ENCODE data around the gene MDM1. TPM values are rescaled to one million over a fixed set of nuclear protein-coding genes. Genes with fewer than 3 reads are reported as not detected.

MDM1 gene
- total and polyA plus RNA-seq, 2 of the 13 experiments (the other 11 are each of a cell fraction or from before 2014, with no cell fraction given): 4.6 to 15.2 TPM

DNA sequence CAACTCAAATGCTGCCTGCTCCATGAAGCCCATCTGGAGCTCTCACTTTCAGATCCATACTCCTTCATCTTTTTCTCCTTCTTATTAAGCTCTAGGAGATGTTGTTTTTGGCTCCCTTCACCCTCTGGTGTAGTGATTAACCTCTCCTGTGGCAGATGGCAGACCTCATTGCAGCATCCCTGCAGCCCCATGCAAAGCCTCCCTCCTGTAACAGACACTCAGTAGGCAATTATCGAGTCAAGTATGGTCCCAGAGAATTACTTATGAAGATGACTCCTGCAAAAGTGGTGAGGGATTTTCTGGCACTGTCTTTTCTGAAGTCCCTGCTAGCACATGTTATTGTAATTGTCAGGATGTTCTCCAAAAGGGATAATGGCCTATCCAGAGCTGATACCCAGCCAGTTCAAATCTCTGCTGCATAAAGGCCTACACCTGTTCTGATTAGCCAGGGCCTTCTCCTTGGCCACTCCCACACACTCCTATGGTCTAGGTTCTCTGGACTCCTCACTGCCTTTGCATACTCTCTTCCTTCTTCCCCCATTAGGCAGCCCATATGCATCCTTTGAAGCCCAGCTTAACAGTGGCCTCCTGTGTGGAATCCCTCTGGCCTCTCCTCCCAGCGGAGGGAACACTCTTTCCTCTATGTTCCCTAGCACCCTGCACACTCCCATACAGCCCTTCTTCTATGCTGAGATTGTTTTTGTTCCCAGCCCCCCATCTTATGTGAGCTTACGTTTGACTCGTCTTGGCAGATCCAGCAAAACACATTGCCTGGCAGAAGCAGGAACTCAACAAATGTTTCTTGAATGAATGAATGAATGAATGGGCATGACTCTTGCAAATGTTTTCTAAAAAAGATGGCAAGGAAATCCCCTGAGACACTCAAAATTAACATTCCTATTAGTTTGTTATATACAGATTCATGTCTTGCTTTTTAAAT is 43.9 kb upstream of the MDM1 start:
- H3K9ac ChIP-seq (ENCODE audit: insufficient read depth, low read depth, low read length): no peak overlapping the region
- DNase-seq (ENCODE audit: low spot score) (no peak), FAIRE-seq (no peak), ATAC-seq (no peak)
- ChIA-PET CTCF (ENCODE audit: low intra/inter-chr PET ratio, low total read pairs) (no interaction called here), POLR2A (no interaction called here)
- H3K9me3 ChIP-seq (ENCODE audit: low read length): no peaks in the 10 kb centered on the region
- no peak overlapping the region for H3K4me2 ChIP-seq (ENCODE audit: low read depth, low read length)
- no peak for TF ChIP-seq U2AF2 (IDR thresholded peaks at IDR 0.05; ENCODE audit: low read depth, low read length)
- no peak for TF ChIP-seq ZNF230 (CRISPR knock-in tag; IDR thresholded peaks at IDR 0.05)
- TF ChIP-seq SSRP1 (CRISPR knock-in tag; IDR thresholded peaks at IDR 0.05): no peak
- TF ChIP-seq ZNF232 (CRISPR knock-in tag; IDR thresholded peaks at IDR 0.05; ENCODE audit: borderline replicate concordance): no peak
- TF ChIP-seq, protein P1, sequence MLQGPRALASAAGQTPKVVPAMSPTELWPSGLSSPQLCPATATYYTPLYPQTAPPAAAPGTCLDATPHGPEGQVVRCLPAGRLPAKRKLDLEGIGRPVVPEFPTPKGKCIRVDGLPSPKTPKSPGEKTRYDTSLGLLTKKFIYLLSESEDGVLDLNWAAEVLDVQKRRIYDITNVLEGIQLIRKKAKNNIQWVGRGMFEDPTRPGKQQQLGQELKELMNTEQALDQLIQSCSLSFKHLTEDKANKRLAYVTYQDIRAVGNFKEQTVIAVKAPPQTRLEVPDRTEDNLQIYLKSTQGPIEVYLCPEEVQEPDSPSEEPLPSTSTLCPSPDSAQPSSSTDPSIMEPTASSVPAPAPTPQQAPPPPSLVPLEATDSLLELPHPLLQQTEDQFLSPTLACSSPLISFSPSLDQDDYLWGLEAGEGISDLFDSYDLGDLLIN (CRISPR knock-in tag; IDR thresholded peaks at IDR 0.05; ENCODE audit: borderline replicate concordance): no peak
- TF ChIP-seq ZNF441 (CRISPR knock-in tag; IDR thresholded peaks at IDR 0.05; ENCODE audit: borderline replicate concordance): no peak
- no peak for TF ChIP-seq GABPA (IDR thresholded peaks at IDR 0.05; ENCODE audit: low read depth, low read length)
- no peak for TF ChIP-seq GABPA (CRISPR knock-in tag; IDR thresholded peaks at IDR 0.05; ENCODE audit: low read depth)
- TF ChIP-seq NFYC (CRISPR knock-in tag; IDR thresholded peaks at IDR 0.05): no peak
- TF ChIP-seq ZFP36L1 (CRISPR knock-in tag; IDR thresholded peaks at IDR 0.05): no peak
- TF ChIP-seq ZBTB20 (CRISPR knock-in tag; IDR thresholded peaks at IDR 0.05; ENCODE audit: borderline replicate concordance, low read depth): no peak
- TF ChIP-seq TEAD3 (CRISPR knock-in tag; optimal IDR thresholded peaks at IDR 0.05; ENCODE audit: borderline replicate concordance): no peak
- no peak for TF ChIP-seq AGO2 (optimal IDR thresholded peaks at IDR 0.05; ENCODE audit: low read depth, low read length)
- no peak for TF ChIP-seq KDM5A (IDR thresholded peaks at IDR 0.05; ENCODE audit: borderline replicate concordance, low read length)
- TF ChIP-seq HNF4A (CRISPR knock-in tag; IDR thresholded peaks at IDR 0.05): no peak
- no peak for TF ChIP-seq ZNF879 (CRISPR knock-in tag; IDR thresholded peaks at IDR 0.05)
- TF ChIP-seq PCBP2 (optimal IDR thresholded peaks at IDR 0.05; ENCODE audit: low read depth, low read length, poor library complexity, severe bottlenecking): no peak
- TF ChIP-seq, protein P2, sequence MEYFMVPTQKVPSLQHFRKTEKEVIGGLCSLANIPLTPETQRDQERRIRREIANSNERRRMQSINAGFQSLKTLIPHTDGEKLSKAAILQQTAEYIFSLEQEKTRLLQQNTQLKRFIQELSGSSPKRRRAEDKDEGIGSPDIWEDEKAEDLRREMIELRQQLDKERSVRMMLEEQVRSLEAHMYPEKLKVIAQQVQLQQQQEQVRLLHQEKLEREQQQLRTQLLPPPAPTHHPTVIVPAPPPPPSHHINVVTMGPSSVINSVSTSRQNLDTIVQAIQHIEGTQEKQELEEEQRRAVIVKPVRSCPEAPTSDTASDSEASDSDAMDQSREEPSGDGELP (IDR thresholded peaks at IDR 0.05; ENCODE audit: borderline replicate concordance, low read depth): no peak
- TF ChIP-seq ZNF652 (CRISPR knock-in tag; IDR thresholded peaks at IDR 0.05; ENCODE audit: borderline replicate concordance, low read depth): no peak
- TF ChIP-seq, protein P3, sequence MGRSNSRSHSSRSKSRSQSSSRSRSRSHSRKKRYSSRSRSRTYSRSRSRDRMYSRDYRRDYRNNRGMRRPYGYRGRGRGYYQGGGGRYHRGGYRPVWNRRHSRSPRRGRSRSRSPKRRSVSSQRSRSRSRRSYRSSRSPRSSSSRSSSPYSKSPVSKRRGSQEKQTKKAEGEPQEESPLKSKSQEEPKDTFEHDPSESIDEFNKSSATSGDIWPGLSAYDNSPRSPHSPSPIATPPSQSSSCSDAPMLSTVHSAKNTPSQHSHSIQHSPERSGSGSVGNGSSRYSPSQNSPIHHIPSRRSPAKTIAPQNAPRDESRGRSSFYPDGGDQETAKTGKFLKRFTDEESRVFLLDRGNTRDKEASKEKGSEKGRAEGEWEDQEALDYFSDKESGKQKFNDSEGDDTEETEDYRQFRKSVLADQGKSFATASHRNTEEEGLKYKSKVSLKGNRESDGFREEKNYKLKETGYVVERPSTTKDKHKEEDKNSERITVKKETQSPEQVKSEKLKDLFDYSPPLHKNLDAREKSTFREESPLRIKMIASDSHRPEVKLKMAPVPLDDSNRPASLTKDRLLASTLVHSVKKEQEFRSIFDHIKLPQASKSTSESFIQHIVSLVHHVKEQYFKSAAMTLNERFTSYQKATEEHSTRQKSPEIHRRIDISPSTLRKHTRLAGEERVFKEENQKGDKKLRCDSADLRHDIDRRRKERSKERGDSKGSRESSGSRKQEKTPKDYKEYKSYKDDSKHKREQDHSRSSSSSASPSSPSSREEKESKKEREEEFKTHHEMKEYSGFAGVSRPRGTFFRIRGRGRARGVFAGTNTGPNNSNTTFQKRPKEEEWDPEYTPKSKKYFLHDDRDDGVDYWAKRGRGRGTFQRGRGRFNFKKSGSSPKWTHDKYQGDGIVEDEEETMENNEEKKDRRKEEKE (IDR thresholded peaks at IDR 0.05): no peak
- H4K20me1 ChIP-seq (ENCODE audit: insufficient read depth, low read length): no peaks in the 10 kb centered on the region
- H3K4me1 ChIP-seq (ENCODE audit: insufficient read depth, low read length): no peaks in the 10 kb centered on the region
- no TSS peak for BruUV-seq (replicated peaks)
- intact Hi-C loops (cut with micrococcal nuclease; ENCODE audit: unreplicated experiment) (no loop called here), in situ Hi-C loops (cut with HindIII; ENCODE audit: extremely low pct_ligation_motif_present, low pct_unique_long_range_greater_than_20kb) (no loop called here)
- H3K27ac ChIP-seq (ENCODE audit: extremely low read length, insufficient read depth, low read length): no peak overlapping the region
- H3K36me3 ChIP-seq (replicated peaks in 1 of 2; ENCODE audit: control insufficient read depth in 1 of 2, insufficient read depth in 2 of 2, low read length in 2 of 2): no peaks in the 10 kb centered on the region
- 28% methylated on average over 4 of the region's 4 CpGs for WGBS (ENCODE audit: low lambda C conversion rate)
- no peaks in the 10 kb centered on the region for H3K27me3 ChIP-seq (ENCODE audit: control insufficient read depth in 1 of 2, insufficient read depth in 2 of 2, low read length in 2 of 2)
- no peak overlapping the region for H2AFZ ChIP-seq (ENCODE audit: low read length)
- no peaks in the 10 kb centered on the region for H3K79me2 ChIP-seq (ENCODE audit: insufficient read depth, low read length)
- H3K4me3 ChIP-seq (replicated peaks in 1 of 3; ENCODE audit: insufficient read depth in 1 of 3, low read depth in 2 of 3, low read length in 3 of 3): no peak overlapping the region
